GM12878 (cell line): ENCODE results near the gene CATSPERZ. TPM values are rescaled to one million over a fixed set of nuclear protein-coding genes. Genes with fewer than 3 reads are reported as not detected.

Experiments used
- ATAC-seq: fragments of 200-7000 bp; cut with Tn5 transposase; 3 replicates; pipeline ENCODE4 v1.9.1; 2020; ENCODE audit warnings: mild to moderate bottlenecking, moderate library complexity
- BruUV-seq: library from RNA; stranded (reverse); fragments of 400-500 nt; replicated peaks from 2 replicates; lab custom pipeline; 2021; lab: Mats Ljungman, UMichigan
- CTCF ChIA-PET: fragments of 300-600 bp; sonication (Branson Sonifier 250); formaldehyde crosslinking; extraction: SDS; loops from one replicate; lab custom pipeline; 2021; ENCODE audit warnings: inconsistent platforms; lab: Yijun Ruan, JAX
- POLR2A ChIA-PET: fragments of 350-600 bp; formaldehyde crosslinking; extraction: SDS; loops from one replicate; lab custom pipeline; 2021; ENCODE audit warnings: inconsistent platforms; lab: Charles Lee
- RAD21 ChIA-PET: fragments of 300-600 bp; sonication (Branson Sonifier 250); formaldehyde crosslinking; loops from one replicate; lab custom pipeline; 2023; ENCODE audit warnings: antibody characterized with exemption; ENCODE audit not compliant: unreplicated experiment; lab: Charles Lee
- SMC1A ChIA-PET: fragments of 300-600 bp; sonication (Branson Sonifier 250); formaldehyde crosslinking; loops from one replicate; lab custom pipeline; 2023; ENCODE audit not compliant: unreplicated experiment, uncharacterized antibody; lab: Charles Lee
- DNase-seq: peaks from one replicate; pipeline ENCODE4 v3.0.0-alpha.2; 2011; ENCODE audit warnings: low read depth, low spot score
- FAIRE-seq: peaks from 3 replicates; lab custom pipeline; 2011; peaks lifted over from hg19 to GRCh38; lab: Jason Lieb, UNC
- H2AFZ ChIP-seq: 2 replicates; pipeline ENCODE4 v1.6.0; 2011; ENCODE audit warnings: low read depth, low read length, control low read depth; ENCODE audit not compliant: control insufficient read depth
- H3K27ac ChIP-seq: 2 replicates; pipeline ENCODE4 v1.5.1; 2011; ENCODE audit warnings: control low read depth; ENCODE audit not compliant: control insufficient read depth, insufficient read depth
- H3K27me3 ChIP-seq, 2 experiments: replicated peaks in 1 of 2; 2 replicates each; pipeline versions ENCODE4 v1.6.0 to v1.6.1; 2011; ENCODE audit warnings: low read length in 1 of 2; ENCODE audit not compliant: control insufficient read depth in 2 of 2, insufficient read depth in 2 of 2
- H3K36me3 ChIP-seq, 2 experiments: 2 replicates each; pipeline ENCODE4 v1.5.1; 2011; ENCODE audit warnings: low read length in 1 of 2; ENCODE audit not compliant: control insufficient read depth in 2 of 2, insufficient read depth in 2 of 2
- H3K4me1 ChIP-seq: 2 replicates; pipeline ENCODE4 v1.6.1; 2011; ENCODE audit warnings: mild to moderate bottlenecking, low read length, moderate library complexity, mixed read lengths; ENCODE audit not compliant: control insufficient read depth, insufficient read depth
- H3K4me2 ChIP-seq: 2 replicates; pipeline ENCODE4 v1.6.0; 2011; ENCODE audit warnings: control low read depth; ENCODE audit not compliant: control insufficient read depth, insufficient read depth
- H3K4me3 ChIP-seq: fragments of 200-600 bp; sonication (generic); 2 replicates; pipeline ENCODE4 v1.5.1; 2016
- H3K79me2 ChIP-seq: 2 replicates; pipeline ENCODE4 v1.6.0; 2011; ENCODE audit warnings: low read length; ENCODE audit not compliant: control insufficient read depth, insufficient read depth
- H3K9ac ChIP-seq: 2 replicates; pipeline ENCODE4 v1.8.0; 2011; ENCODE audit warnings: low read length, control low read depth, mixed read lengths; ENCODE audit not compliant: control insufficient read depth, insufficient read depth
- H3K9me3 ChIP-seq: replicated peaks from 3 replicates; pipeline ENCODE4 v1.5.1; 2011; ENCODE audit warnings: mild to moderate bottlenecking, low read length; ENCODE audit not compliant: control insufficient read depth, insufficient read depth
- H4K20me1 ChIP-seq: 2 replicates; pipeline ENCODE4 v1.6.0; 2011; ENCODE audit not compliant: control insufficient read depth, insufficient read depth
- CBX5 ChIP-seq: sonication (generic); IDR thresholded peaks from 2 replicates; pipeline ENCODE4 v1.6.1; 2016; ENCODE audit warnings: low read depth, moderate library complexity, mild to moderate bottlenecking, inconsistent platforms
- FOXM1 ChIP-seq: IDR thresholded peaks from 2 replicates; pipeline ENCODE4 v1.6.1; 2012; ENCODE audit warnings: low read depth, mild to moderate bottlenecking, inconsistent platforms, low read length, moderate library complexity
- GATAD2B ChIP-seq: fragments of 450-650 bp; conservative IDR thresholded peaks from 2 replicates; pipeline ENCODE4 v1.6.1; 2017; ENCODE audit warnings: low read depth, mild to moderate bottlenecking, moderate library complexity
- NR2C2 ChIP-seq: IDR thresholded peaks from 2 replicates; pipeline ENCODE4 v1.6.1; 2011; ENCODE audit warnings: borderline replicate concordance, low read depth; ENCODE audit not compliant: control insufficient read depth, insufficient read length
- SIX5 ChIP-seq: IDR thresholded peaks from 2 replicates; pipeline ENCODE4 v1.6.1; 2011; ENCODE audit warnings: mild to moderate bottlenecking, low read depth, low read length, moderate library complexity; ENCODE audit not compliant: severe bottlenecking
- SRF ChIP-seq, 2 experiments: IDR thresholded peaks; 2 replicates each; pipeline ENCODE4 v1.6.1; 2011; ENCODE audit warnings: low read depth in 2 of 2, low read length in 2 of 2, mild to moderate bottlenecking in 1 of 2, moderate library complexity in 1 of 2
- ZBED1 ChIP-seq: IDR thresholded peaks from 2 replicates; pipeline ENCODE4 v1.6.1; 2016; ENCODE audit warnings: borderline replicate concordance
- WGBS: methylation state at CpG from one replicate; pipeline ENCODE4 v1.1.6; 2016; ENCODE audit warnings: low lambda C conversion rate; ENCODE audit not compliant: insufficient replicate concordance, insufficient coverage; ENCODE audit errors: missing lambda C conversion rate; 5-methylcytosine and 5-hydroxymethylcytosine counted together
- in situ Hi-C: fragments of 300-500 bp; cut with MboI; formaldehyde crosslinking; loops from 9 replicates; pipeline ENCODE4 v1.14.3; 2018; ENCODE audit warnings: mixed read lengths
- intact Hi-C: fragments of 100-400 bp; cut with micrococcal nuclease; formaldehyde crosslinking; loops from one replicate; pipeline ENCODE4 v1.14.2; 2022; ENCODE audit not compliant: unreplicated experiment
- polyA plus RNA-seq, 11 experiments: library from polyadenylated mRNA; depleted of rRNA in 4 of 11; unstranded in 6 of 11; stranded (reverse) in 5 of 11; fragments of >200 nt; fragmentation: Nextera tagmentation in 4 of 11; fragmentation: Illumina TruSeq in 1 of 11; extraction: Ambion mirVana in 4 of 11; extraction: Trizol in 1 of 11; gene quantifications; 1 replicate in 1 of 11; 2 replicates in 10 of 11; pipeline versions ENCODE4 v1.2.1 to v1.2.3, GENCODE V29; 2011 to 2016; ENCODE audit warnings: inconsistent platforms in 2 of 11, missing spikeins in 2 of 11, low read depth in 1 of 11
- total RNA-seq, 4 experiments: library from RNA; depleted of rRNA in 3 of 4; stranded (reverse); fragments of >200 nt in 3 of 4; fragmentation: Illumina TruSeq in 1 of 4; extraction: Trizol in 1 of 4; gene quantifications; 2 replicates each; pipeline versions ENCODE4 v1.2.1 to v1.2.3, GENCODE V29; 2013 to 2021
- TF ChIP-seq, protein P1 (sequence below): IDR thresholded peaks from 2 replicates; pipeline ENCODE4 v1.6.1; 2012; ENCODE audit warnings: low read depth, low read length, improper control_type of control experiment
- TF ChIP-seq, protein P2 (sequence below): fragments of 450-650 bp; IDR thresholded peaks from 2 replicates; pipeline ENCODE4 v1.6.1; 2017; ENCODE audit warnings: mild to moderate bottlenecking, low read depth, inconsistent platforms; ENCODE audit not compliant: poor library complexity, severe bottlenecking
- TF ChIP-seq, protein P3 (sequence below): fragments of 450-650 bp; formaldehyde crosslinking; IDR thresholded peaks from 2 replicates; pipeline ENCODE4 v1.4.0; 2020; ENCODE audit warnings: mild to moderate bottlenecking, moderate library complexity
- TF ChIP-seq, protein P4 (sequence below): IDR thresholded peaks from 2 replicates; pipeline ENCODE4 v1.6.1; 2011; ENCODE audit warnings: borderline replicate concordance, low read depth, mild to moderate bottlenecking, moderate library complexity, low read length; ENCODE audit not compliant: insufficient read depth, poor library complexity, severe bottlenecking

CATSPERZ gene
- total and polyA plus RNA-seq, 10 of the 15 experiments (the other 5 are each of a cell fraction or from before 2014, with no cell fraction given), result 0.12 to 0.31 TPM; not detected in 8

DNA sequence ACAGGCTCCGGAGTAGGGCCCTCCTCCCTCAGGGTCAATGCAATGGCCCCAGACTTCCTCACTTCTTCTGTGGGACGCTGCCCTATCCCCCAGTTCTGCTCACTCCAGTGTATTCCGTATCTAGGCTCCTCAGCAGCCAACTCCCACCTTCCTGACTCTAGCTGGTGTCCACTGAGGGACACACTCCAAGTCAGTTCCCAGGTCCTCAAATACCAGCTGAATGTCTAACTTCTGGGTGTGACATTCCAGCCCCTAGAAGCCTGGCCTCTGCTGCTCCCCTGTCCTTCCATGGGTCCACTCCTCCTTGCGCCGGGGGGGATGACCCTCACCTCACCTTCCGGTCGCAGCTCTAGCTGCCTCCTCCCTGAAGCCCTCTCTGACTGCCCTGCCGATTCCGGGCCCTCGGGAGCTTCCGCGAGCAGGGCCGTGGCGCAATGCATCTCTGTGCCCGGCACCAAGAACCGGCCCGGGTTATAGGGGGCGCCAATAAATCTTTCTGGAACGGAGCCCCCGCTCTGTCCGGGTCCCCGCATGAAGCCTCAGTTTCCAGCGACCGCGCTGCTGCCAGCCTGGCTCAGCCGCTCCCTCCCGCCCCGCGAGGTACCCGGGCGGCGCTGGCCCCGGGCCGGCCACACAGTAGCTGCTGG is 31.1 kb upstream of the CATSPERZ start:
- Histone ChIP-seq H3K4me3 (peak overlapping the region; percentile 88), H4K20me1 (no peaks in the 10 kb centered on the region), H3K36me3 (no peaks in the 10 kb centered on the region; a peak in 2 of 4 replicates), H3K27me3 (no peaks in the 10 kb centered on the region), H3K4me2 (peak overlapping the region; percentile 100), H3K9me3 (no peaks in the 10 kb centered on the region), H3K27ac (peak overlapping the region; percentile 81), H3K4me1 (peaks cover 12% of the 10 kb centered on the region), H3K9ac (peak overlapping the region; percentile 97), H3K79me2 (peaks cover 19% of the 10 kb centered on the region), H2AFZ (peak overlapping the region; percentile 46)
- no peak for DNase-seq
- ATAC-seq, result peak; percentile 59
- ChIA-PET POLR2A (interaction anchor here (0.7 to 6.3 kb wide), 11 partner anchors 14 to 85 kb away, joined by 3 to 92 read pairs (median 5); partner anchors contain the start of genes BAD, CATSPERZ, ESRRA and FERMT3), SMC1A (interaction anchor here (0.7 to 4.6 kb wide), 6 partner anchors 19 to 86 kb away, joined by 3 to 32 read pairs (median 3); partner anchors contain the start of genes FERMT3, NUDT22 and TRPT1), CTCF (interaction anchor here (0.7 to 5.7 kb wide), 10 partner anchors 9 to 87 kb away, joined by 3 to 147 read pairs (median 6); partner anchors contain the start of genes BAD, CATSPERZ, FERMT3 and GPR137), RAD21 (interaction anchor here (0.8 to 4.3 kb wide), 6 partner anchors 17 to 63 kb away, joined by 3 to 56 read pairs (median 4); partner anchors contain the start of genes FERMT3, PPP1R14B, PRDX5 and TRMT112)
- no TSS peak for BruUV-seq
- 2% methylated on average over 34 of the region's 34 CpGs for WGBS
- in situ Hi-C loops (no loop called here), intact Hi-C loops (loop anchor here (2.0 kb wide), 1 partner anchor 18 kb away; the partner anchor contains the start of gene PLCB3)
- FAIRE-seq, result peak; percentile 13
- TF ChIP-seq ZBED1 (no peak; the same call in 1 of the 2 replicates), NR2C2 (no peak), CBX5 (no peak), FOXM1 (no peak), GATAD2B (peak; percentile 32), SIX5 (peak; percentile 4), SRF (IDR thresholded peaks at IDR 0.05; ENCODE audit: low read depth in 2 of 2, low read length in 2 of 2) (no peak)
- TF ChIP-seq, protein P1, sequence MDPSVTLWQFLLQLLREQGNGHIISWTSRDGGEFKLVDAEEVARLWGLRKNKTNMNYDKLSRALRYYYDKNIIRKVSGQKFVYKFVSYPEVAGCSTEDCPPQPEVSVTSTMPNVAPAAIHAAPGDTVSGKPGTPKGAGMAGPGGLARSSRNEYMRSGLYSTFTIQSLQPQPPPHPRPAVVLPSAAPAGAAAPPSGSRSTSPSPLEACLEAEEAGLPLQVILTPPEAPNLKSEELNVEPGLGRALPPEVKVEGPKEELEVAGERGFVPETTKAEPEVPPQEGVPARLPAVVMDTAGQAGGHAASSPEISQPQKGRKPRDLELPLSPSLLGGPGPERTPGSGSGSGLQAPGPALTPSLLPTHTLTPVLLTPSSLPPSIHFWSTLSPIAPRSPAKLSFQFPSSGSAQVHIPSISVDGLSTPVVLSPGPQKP, result no peak
- TF ChIP-seq, protein P2, sequence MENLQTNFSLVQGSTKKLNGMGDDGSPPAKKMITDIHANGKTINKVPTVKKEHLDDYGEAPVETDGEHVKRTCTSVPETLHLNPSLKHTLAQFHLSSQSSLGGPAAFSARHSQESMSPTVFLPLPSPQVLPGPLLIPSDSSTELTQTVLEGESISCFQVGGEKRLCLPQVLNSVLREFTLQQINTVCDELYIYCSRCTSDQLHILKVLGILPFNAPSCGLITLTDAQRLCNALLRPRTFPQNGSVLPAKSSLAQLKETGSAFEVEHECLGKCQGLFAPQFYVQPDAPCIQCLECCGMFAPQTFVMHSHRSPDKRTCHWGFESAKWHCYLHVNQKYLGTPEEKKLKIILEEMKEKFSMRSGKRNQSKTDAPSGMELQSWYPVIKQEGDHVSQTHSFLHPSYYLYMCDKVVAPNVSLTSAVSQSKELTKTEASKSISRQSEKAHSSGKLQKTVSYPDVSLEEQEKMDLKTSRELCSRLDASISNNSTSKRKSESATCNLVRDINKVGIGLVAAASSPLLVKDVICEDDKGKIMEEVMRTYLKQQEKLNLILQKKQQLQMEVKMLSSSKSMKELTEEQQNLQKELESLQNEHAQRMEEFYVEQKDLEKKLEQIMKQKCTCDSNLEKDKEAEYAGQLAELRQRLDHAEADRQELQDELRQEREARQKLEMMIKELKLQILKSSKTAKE, result no peak
- TF ChIP-seq, protein P3, sequence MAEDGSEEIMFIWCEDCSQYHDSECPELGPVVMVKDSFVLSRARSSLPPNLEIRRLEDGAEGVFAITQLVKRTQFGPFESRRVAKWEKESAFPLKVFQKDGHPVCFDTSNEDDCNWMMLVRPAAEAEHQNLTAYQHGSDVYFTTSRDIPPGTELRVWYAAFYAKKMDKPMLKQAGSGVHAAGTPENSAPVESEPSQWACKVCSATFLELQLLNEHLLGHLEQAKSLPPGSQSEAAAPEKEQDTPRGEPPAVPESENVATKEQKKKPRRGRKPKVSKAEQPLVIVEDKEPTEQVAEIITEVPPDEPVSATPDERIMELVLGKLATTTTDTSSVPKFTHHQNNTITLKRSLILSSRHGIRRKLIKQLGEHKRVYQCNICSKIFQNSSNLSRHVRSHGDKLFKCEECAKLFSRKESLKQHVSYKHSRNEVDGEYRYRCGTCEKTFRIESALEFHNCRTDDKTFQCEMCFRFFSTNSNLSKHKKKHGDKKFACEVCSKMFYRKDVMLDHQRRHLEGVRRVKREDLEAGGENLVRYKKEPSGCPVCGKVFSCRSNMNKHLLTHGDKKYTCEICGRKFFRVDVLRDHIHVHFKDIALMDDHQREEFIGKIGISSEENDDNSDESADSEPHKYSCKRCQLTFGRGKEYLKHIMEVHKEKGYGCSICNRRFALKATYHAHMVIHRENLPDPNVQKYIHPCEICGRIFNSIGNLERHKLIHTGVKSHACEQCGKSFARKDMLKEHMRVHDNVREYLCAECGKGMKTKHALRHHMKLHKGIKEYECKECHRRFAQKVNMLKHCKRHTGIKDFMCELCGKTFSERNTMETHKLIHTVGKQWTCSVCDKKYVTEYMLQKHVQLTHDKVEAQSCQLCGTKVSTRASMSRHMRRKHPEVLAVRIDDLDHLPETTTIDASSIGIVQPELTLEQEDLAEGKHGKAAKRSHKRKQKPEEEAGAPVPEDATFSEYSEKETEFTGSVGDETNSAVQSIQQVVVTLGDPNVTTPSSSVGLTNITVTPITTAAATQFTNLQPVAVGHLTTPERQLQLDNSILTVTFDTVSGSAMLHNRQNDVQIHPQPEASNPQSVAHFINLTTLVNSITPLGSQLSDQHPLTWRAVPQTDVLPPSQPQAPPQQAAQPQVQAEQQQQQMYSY (CRISPR knock-in tag), result no peak
- TF ChIP-seq, protein P4, sequence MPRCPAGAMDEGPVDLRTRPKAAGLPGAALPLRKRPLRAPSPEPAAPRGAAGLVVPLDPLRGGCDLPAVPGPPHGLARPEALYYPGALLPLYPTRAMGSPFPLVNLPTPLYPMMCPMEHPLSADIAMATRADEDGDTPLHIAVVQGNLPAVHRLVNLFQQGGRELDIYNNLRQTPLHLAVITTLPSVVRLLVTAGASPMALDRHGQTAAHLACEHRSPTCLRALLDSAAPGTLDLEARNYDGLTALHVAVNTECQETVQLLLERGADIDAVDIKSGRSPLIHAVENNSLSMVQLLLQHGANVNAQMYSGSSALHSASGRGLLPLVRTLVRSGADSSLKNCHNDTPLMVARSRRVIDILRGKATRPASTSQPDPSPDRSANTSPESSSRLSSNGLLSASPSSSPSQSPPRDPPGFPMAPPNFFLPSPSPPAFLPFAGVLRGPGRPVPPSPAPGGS, result no peak
